DMS53 treated with DMSO at 0.1 percent for 48 hours (cell line): ENCODE data around the gene KRT13.
"Not testable (repeated sequence)": the region's sequence is repeated elsewhere in the genome, so short reads cannot be mapped to it uniquely, and the experiment has no call there.

Experiments
- DNase-seq: peaks from one replicate; lab custom pipeline; 2025; ENCODE audit not compliant: unreplicated experiment; lab: John Stamatoyannopoulos, UW

KRT13 gene

DNA sequence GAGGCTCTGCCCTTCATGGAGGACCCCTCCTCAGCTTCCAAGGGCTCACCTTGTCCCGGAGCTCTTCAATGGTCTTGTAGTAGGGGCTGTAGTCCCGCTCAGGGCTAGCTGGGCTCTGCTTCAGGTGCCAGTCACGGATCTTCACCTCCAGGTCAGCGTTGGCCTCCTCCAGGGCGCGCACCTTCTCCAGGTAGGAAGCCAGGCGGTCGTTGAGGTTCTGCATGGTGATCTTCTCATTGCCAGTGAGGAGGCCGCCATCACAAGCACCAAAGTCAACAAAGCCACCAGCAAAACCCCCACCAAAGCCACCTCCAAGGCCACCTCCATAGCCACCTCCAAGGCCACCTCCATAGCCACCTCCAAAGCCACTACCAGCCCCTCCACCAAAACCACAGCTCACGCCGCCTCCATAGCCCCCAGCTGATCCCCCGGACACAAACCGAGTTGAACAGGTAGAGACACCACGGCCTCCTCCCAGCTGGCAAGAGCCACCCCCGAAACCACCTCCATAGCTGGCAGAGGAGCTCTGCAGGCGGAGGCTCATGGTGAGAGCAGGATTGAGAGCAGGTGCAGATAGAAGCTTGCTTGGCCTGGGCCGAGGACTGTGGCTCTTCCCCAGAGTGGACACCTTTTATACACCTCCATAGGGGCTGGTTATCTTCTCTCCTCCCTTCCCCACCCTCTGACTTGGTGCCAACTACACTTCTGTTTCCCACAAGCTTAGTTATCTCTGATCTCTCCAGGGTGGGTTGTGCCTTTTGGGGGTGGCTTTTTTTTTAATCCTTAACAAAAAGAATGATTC, at the start of gene KRT13:
Gene KRT13 (minus strand): TSS at position 606 of the 802 bp plus-strand sequence. CDS start 62 bp downstream, at position 544.
- no peak for DNase-seq

DNA sequence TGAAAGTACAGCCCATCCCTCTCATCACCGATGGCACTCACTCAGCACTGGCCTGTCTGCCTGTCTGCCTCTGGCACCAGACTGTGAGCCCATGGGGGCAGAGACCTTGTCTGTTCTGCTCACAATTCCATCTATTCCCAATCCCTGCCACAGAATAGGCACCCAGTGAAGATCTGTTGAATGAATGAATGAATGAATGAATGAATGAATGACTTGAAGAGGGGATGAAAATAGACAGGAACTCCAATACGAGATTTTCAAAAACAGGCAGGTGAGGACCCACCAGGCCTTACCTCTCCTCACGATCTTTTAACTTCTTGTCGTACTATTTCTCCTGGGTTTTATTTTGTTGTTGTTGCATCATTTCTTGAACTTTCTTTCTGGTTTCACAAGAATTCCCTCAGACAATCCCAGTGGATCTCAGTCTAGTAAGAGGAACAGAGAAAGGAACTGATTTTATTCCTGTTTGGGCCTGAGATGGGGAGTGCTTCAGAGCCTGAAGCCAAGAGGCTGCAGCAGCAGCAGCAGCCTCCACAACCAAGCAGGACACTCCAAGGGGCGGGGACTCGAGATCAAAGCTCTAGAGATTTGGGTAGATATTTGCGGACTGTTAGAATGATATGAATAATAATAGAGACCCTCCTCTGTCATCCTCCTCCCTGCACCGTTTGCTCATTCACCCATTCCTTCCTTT, 48.7 kb upstream of the KRT13 start:
- DNase-seq = no peak

DNA sequence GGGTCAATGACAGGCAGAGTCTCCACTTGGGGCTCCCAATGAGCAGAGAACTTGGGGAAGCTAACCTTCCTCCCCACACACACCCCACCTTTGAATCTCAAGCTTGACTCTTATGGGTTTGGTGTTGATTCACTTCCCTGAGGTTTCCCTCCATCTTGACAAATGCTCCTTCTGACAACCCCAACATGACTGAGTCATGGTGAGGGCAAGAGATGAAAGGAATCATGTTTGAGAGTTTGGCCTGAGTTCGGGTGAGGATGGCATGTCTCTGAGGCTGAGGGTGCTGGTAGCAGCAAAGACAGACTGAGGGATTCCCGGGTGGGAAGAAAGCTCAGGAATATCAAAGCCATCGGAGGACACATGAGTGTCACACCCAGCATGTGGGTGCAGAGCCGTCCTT, 47.8 kb upstream of the KRT13 start:
- DNase-seq = no peak

DNA sequence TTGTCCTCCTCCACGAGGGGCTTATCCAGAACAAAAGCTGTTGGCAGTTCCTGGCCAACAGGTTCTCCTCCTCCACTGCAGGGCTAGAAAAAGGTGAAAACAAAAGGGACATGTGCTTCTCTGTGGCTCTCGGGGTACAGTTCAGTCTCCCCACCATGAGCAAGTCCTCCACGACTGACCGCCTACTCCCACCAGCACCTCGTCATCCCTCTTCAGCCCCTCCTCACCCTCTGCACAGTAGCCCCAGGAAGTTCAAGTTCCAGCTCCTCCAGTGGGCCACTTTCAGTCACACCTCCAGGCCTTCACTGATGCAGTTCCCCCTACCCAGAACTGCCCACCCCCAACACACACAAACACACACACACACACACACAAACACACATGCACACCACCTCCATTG, 47.0 kb upstream of the KRT13 start:
- DNase-seq = no peak

DNA sequence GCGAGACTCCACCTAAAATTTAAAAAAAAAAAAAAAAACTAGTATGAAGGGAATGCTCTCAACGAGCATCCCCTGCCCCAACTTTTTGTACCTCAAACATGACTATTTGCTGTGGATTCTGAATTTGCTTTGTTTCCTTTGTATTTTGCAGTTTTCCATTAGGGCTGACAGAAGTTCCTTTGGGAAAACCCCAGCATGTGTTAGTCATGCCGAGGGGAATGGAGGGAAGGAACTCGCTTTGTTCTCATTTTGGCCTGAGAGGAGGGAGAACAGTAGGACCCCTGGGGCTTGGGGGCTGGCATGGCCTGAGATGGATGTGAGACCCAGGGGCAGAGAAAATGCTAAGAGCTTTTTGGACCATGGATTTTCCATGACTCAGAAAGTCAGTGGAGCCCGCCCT, 46.0 kb upstream of the KRT13 start:
- DNase-seq = no peak

DNA sequence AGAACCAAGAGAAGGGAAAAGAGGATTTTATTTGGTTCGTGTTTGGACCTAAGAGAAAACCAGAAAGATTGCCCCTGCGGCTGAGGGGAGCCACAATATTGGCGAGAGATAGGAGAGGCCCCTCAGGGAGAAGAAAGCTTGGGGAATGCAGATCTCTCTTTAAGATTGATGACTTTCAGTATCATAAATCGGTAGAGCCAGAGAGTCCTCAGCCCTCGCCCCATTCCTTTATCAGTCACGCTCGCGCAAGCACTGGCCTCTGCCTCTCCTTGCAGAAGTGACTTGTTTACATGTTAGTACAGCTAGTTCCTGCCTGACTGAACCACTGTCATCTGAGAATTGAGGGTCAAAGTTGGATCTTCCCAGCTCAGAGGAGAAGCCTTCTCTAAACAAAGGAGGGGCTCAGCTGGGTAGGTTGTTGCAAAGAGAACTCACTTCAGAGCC, 44.2 kb upstream of the KRT13 start:
- DNase-seq = no peak

DNA sequence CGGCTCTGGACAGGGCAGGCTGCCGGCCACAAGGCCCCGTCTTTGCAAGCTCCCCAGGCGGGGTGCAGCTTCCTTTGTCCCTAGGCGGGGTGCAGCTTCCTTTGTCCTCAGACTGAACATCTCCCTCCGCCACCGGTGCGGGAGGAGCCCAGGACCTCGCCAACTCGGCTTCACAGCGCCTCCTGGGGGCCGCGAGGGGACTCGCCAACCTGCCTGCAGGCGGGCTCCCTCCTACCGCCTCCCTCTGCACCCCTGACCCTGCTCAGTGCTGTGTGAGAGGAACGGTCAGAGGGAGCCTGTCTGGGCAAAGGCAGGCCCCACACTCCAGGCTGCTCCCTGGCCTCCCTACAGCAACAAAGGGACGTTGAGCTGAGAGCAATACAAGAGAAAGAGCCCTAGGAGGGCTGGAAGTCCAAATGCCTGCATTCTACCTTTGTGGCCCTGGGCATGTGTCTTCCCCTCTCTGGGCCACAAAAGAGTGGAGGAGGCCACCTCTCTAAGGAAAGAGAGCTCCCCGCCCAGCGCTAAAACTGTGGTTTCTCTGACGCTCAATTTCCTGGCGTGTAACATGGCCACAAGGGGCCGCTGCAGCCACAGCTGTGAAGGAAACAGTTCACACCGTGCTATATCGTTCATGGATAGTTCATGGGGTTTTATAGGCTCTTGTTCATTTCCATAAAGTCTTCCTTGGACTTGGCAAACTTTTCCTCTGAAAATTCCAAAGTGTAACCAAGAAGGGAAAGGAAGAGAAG, 43.6 kb upstream of the KRT13 start:
- DNase-seq = peak; percentile 70

DNA sequence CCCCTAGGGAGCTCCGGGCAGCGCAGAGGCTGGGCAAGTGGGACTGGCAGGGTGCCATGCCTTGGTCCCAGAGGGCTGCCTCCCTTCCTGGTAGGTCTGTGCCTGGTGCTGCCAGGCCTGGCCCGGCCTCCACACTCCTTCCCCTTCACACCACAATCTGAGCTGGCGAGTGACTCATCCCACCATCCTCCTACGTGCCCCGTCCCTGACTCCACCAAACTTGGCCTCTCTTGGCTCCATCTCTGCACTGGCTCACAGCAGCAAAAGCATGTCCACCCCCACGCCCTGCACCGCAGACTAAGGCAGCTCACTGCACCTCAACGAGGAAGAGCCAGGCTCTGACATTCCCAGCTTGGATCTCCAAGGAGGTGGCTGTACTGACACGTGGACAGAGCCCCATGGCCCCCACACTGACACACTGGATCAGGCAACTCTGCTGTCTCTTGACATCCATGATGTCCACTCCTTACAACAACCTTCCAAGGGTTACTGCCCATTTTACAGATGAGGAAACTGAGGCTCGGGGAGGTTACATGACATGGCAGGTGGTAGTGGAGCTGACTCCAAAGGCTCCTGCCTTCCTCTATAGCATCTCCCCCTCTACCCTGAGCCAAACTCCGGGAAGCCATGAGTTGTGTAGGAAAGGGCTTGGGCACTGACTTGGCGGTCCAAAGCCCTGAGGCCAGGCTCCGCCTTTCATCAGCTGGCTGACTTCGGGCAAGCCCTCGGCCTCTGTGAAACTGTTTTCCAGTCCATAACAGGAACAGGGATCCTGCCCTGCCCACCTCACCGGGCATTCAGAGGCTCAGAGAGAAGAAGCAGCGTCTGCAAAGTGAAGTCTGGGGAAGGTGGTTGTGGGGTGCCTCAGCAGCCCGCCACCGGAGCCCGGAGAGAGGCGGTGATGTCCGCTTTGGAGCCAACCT, 42.8 kb upstream of the KRT13 start:
- no peak for DNase-seq

DNA sequence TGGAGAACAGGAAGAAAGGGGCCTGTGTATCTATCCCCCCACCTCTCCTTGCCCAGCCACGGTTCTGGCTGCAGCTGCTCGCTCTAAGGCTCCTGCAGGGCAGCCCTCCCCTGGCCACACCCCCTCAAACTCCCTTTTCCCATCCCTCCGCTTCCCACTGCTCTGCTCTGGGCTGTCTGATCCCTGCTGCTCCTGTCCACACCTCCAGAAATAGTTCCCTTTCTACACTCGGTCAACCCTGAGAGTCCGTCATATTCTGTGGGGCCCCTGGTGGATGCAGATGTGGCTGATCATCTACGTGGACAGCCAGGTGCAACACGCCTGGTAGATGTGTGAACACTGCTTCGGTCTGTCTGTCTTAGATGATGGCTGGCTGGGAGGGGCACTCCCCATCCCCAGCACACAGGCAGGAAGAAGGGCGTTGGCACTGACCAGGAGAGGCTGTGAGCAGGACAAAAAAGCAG, 42.0 kb upstream of the KRT13 start:
- DNase-seq = no peak

DNA sequence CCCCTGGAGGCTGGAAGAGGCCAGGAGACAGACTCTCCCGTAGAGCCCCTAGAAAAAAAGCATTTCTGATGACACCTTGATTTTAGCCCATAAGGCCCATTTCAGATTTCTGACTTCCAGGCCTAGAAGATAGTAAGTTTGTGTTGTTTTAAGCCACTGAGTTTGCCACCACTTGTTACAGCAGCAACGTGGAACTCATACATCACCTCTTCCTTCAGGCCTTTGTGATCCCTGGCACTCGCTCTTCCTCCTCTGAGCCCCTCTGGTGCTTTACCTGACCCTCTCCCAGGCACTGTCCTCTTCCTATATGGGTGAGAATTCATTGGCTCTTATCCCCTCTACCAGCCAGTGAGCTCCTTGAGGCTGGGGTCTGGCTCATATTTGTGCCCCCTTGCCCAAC, 41.4 kb upstream of the KRT13 start:
- DNase-seq = no peak

DNA sequence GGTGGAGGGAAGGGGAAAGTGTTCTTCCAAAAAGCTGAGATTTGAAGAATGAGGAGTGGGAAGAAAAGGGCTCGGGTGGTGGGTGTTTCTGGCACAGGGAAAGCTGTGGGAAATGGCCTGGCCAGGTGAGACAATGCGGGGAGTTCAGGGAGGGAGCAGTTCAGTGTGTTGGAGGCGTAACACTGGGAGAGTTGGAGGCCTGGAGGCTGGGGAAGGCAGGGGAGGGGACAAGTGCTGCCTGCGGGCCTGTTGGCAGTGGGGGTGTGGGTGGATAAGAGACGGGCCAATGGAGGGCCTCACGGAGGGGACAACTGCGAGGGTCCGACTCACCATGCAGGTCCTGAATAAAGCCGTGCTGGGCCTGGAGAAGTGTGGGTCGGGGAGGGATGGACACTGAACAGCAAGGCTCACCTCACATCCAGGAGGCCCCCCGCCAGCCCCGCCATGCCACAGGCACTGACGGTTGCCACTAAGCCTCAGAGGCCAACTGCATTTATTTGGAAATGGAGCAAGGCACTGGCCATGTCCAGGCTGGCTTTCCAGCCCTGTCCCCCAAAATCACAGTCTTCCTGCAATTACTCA, 40.5 kb upstream of the KRT13 start:
- DNase-seq = no peak

DNA sequence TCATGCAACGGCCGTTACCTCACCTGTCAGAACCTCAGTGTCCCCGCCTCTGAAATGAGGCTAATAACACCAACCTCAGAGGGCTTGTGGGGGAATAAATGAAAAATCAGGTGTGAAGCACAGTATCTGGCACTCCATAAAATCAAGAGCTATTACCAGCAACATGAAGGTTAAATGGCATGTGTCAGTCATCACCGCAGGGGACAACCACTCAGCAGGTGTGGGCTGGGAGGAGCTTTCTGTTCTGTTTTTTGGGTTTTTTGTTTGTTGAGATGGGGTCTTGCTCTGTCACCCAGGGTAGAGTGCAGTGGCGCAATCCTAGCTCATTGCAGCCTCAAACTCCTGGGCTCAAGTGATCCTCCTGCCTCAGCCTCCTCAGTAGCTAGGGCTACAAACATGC, 39.5 kb upstream of the KRT13 start:
- DNase-seq = no peak

DNA sequence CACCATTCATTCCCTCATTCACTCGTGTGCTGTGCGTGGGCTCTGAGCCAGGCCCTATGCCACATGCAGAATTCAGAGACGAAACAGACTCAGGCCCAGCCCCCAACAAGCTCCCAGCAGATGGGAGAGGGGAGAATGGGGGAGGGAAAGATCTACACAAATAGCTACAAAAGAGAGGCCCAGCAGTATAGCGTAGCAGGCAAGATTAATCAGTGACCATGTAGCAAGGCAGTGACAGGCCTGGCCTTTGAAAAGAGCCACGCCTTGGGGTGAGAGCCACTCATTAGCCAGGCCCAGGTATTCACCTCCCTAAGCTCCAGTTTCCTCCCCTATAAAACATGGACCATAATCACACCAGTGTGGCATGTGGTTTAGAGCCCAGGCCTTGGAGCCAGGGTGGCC, 39.1 kb upstream of the KRT13 start:
- peak; percentile 72 for DNase-seq

DNA sequence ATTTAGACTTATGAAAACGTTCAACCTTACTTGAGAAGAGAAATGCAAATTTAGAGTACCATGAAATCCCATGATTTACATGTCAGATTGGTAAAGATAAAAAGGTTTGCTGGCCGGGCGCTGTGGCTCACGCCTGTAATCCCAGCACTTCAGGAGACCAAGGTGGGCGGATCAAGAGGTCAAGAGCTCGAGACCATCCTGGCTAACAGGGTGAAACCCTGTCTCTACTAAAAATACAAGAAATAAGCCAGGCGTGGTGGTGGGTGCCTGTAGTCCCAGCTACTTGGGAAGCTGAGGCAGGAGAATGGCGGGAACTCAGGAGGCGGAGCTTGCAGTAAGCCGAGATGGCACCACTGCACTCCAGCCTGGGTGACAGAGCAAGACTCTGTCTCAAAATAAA, 37.4 kb upstream of the KRT13 start:
- DNase-seq = not testable (repeated sequence)

DNA sequence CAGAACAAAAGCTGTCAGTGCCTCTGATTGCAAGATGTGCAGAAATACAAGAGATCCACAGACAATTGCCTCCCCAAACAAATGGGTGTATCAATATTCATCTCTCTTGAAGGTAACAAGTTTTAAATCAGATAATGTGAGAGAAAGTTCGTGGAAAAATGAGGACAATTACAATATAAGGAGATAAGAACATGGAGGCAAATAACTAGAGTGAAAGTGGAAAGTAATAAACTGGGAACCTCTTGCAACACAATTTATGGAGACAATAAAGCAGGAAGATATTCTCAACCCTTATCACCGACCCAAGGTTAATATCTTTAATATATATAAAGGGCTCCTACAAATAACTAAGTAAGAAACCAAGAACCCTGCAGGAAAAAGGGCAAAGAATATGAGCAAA, 36.9 kb upstream of the KRT13 start:
- no peak for DNase-seq

DNA sequence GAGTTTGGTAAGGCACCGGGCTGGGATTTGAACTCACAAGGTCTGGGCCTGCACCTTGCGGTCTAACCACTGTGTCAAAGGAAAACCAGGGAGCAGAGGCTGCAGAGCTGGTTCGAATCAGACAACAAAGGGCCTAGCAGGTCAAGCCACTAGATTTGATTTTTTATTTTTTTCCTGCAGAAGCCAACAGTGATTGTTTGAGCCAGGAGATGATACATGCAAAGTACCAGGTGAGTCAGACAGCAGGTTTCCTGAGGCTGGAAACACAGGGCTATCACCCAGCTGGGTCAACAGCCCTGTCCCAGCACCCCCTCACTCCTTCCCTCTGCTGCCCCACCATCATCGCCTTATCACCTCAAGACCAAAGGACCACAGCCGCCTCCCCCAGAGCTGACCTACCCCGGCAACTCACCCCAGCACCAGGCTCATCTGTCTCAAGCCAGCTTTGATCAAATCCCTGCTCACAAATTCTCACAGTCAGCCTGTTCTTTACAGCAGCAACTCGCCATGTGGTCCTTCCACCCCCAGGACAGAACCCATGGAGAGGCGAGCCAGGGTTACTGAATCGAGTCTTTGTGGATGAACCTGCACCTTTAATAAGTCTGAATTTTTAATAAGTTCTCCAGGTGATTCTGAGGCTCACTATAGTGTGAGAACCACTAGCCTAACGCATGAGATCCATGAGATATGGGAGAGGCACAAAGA, 35.7 kb upstream of the KRT13 start:
- peak; percentile 70 for DNase-seq

DNA sequence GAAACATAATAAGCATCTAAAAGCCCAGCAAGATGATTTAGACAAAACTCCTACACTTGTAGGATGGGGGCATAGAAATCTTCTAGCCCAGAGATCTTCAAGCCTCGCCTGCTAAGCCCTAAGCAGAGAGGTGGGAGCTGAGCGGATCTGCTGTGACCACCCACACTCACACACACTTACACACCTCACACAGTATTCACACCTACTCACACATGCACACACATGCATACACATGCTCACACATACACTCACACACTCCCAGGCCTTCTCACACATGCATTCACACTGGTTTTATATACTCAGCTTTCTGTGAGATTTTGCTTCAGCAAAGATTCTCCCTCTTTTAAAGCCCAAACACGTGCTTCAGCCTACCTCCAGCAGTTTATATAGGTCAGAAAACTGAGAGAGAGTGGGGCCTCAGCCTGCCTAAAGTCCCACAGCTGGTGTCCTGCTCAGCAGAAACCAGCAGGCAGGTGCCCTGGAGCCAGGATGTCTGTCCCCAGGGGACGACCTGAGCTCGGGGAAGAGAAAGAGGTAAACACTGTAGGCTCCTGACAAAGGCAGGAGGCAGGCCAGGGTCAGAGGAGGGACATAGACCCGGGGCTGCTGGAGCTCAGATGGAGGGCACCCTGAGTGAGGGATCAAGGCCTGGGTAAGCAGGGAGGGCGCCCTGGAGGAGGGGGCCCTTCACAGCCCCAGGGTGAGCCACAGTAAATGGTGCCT, 34.7 kb upstream of the KRT13 start:
- DNase-seq = peak; percentile 15

DNA sequence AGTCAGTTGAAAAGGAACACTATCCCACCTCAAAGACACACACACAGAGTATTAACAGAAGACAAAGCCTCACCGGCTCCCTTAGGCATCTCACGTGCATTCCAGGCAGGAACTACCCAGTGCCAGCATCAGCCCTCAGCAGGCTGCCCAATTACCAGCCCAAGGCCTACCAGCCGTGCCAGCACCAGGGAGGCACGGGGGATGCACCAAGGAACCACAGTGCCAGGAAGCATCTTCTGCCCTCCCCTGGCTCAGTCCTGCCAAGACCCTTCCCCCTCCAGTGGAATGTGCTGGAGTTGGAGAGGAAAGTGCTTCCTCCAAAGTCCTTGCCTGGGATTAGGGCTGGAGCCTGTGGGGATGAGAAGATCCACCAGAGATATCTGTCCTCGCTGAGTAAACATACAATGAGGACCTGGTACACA, 33.7 kb upstream of the KRT13 start:
- no peak for DNase-seq

DNA sequence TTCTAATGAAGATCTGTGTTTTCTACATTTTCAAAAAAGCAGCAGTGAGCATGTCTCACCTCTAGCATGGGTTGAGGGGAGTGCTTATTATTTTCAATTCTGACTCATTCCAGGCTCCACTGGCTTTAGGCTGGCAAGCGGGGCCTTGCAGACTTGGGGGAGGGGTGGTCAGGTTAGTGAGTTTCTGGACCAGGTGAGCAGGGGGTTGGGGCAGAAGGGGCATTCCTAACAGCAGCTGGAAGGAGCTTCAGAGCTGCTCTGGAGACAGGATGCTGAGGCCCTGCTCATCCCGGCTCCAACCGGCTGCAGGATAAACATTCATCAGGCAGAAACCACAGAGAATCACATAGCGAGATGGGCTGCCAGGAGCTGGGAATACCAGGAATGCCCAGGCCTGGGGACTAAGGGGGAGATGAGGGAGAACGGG, 33.2 kb upstream of the KRT13 start:
- DNase-seq = peak; percentile 69
